ENCODE measurements around the gene SLIT3.

DNA sequence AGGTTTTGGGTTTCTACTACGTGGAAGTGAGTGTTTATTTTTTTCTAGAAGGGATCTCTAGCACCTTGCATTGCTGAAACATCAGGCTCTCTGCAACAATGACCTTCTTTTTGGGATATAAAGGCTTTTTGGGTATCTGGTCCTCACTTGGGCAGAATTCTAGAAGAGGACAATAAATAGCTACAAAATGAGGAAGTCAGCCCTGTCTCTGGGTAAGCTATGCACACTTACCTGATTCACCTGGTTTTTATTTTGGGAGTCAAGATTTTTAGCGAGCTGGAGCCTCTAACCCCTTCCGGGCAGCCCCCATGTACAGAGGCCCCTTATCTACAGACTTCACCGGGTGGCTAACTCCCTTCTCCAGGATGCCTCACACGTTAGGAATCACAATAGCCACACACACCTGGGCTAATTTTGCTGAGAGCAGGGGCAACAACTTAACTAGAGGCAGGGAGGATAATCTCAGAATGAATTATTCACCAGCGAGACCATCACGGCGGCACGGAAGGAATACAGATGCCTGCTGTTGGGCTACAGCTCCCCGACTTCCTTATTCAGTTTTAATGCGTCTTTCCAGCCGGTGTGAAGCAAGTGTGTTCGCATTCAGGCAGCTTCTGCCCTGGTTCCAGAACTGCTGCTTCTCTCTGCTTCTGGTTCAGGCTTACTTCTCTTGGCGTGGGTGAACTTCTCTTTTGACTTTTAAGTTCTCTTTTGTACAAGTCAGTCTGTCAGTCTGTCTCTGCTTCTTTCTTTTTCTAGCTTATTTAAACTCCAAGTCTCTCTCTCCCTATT is 380.7 kb downstream of the SLIT3 start:
- TF ChIP-seq, protein P1, sequence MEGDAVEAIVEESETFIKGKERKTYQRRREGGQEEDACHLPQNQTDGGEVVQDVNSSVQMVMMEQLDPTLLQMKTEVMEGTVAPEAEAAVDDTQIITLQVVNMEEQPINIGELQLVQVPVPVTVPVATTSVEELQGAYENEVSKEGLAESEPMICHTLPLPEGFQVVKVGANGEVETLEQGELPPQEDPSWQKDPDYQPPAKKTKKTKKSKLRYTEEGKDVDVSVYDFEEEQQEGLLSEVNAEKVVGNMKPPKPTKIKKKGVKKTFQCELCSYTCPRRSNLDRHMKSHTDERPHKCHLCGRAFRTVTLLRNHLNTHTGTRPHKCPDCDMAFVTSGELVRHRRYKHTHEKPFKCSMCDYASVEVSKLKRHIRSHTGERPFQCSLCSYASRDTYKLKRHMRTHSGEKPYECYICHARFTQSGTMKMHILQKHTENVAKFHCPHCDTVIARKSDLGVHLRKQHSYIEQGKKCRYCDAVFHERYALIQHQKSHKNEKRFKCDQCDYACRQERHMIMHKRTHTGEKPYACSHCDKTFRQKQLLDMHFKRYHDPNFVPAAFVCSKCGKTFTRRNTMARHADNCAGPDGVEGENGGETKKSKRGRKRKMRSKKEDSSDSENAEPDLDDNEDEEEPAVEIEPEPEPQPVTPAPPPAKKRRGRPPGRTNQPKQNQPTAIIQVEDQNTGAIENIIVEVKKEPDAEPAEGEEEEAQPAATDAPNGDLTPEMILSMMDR (IDR thresholded peaks at IDR 0.05): no peak
- TF ChIP-seq POLR2A (IDR thresholded peaks at IDR 0.05): no peak
